Stimulated activated CD4-positive, alpha-beta T cell treated with anti-CD3 and anti-CD28 coated beads, Interleukin-2, amount 100 ng/mL, for 24 hours (primary cell): ENCODE data around the gene CABP4.
"Not testable (repeated sequence)": the region's sequence is repeated elsewhere in the genome, so short reads cannot be mapped to it uniquely, and the experiment has no call there.

Experiments used
- DNase-seq, 2 donors: peaks; one replicate each; pipeline ENCODE4 v3.0.0-alpha.2; 2020

Gene CABP4

DNA sequence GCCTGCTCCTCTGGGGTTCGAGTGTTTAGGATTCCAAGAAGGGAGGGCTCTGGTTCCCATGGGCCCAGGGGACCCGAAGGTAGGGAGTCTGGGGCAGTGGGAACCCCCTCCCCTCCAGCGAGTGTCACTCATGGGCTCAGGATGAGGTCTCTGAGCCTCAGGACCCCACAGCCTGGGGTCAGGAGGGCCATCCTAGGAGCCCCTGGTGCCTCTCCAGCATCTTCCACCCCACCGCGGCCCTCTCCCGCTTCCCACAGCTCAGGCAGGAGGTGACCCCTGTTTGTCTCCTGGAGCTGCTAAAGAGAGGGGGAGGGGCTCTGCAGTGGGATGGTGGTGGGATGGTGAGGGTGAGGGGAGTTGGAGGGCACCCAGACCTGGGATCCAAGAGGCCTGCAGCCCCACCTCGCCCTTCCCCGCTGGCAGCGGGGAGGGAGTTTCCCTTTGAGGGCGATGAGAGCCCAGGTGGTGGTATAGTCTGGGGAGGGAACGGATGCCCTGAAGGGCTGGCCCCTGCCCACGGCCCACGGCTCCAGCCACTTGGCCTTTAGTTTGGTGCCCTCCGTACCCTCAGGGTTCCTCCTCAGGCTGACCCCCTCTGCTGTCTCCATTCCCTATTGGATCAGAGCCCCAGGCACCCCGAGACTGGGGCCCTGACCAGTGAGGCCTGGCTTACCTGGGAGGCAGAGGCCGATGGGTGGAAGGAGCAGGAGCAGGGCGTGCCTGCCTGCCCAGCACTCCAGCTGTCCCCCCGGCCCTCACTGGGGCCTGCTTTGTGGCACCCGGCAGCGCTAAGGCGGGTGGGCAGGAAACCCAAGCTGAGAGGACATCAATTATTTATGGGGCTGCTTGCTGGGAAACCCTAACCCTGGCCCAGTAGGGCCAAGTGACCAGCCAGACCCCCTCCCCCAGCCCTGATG lies 1.1 kb upstream of the CABP4 start:
- no peak for DNase-seq

GRCh38 chr11:67456068-67456705 lies 1.0 kb downstream of the CABP4 start:
- no peak for DNase-seq

DNA sequence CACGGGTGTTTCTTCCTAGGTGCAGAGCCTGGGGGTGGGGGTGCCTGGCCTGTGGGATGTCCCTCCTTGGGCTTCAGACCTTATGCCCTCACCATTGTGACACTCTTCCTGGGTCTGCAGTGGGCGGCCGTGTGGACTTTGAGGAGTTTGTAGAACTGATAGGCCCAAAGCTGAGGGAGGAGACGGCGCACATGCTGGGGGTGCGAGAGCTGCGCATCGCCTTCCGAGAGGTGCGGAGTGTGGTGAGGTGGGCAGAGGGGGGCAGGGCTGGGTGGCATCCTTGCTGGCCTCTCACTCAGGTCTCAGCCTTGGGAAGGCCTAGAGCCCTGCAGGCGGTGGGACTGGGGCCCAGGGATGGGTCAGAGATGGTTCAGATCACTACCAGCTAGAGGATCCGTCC lies 2.3 kb downstream of the CABP4 start:
- no peak for DNase-seq

DNA sequence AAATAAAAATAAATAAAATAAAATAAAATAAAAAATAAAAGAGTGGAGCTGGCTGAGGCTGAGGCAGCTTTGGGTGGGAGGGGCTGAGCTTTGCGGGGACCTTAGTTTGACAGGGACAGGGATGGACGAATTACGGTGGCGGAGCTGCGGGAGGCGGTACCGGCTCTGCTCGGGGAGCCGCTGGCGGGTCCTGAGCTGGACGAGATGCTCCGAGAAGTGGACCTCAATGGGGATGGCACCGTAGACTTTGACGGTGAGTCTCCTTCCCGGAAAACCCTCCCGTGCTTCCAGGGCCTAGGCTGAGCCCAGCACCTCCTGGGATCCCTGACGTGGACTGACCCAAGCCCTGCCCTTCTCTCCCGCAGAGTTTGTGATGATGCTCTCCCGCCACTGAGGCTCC lies 3.1 kb downstream of the CABP4 start:
- no peak for DNase-seq

DNA sequence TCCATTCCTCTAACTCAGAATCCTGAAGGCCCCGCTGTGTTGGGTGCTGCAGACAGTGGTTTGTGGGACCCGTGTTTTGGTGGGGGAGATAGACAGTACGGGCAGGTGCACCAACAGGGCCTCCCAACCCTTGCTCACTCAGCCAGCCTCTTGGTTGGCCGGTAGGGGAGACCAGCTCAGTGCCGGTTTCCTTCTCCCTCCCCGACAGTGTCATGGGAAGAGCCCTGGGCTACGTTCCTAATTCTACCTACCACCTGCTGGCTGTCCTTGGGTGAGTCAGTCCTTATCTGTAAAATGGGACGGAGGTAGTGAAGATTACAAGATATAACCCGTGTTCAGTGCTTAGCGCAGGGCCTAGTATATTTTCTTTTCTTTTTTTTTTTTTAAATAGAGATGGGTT lies 8.0 kb downstream of the CABP4 start:
- DNase-seq, result no peak

DNA sequence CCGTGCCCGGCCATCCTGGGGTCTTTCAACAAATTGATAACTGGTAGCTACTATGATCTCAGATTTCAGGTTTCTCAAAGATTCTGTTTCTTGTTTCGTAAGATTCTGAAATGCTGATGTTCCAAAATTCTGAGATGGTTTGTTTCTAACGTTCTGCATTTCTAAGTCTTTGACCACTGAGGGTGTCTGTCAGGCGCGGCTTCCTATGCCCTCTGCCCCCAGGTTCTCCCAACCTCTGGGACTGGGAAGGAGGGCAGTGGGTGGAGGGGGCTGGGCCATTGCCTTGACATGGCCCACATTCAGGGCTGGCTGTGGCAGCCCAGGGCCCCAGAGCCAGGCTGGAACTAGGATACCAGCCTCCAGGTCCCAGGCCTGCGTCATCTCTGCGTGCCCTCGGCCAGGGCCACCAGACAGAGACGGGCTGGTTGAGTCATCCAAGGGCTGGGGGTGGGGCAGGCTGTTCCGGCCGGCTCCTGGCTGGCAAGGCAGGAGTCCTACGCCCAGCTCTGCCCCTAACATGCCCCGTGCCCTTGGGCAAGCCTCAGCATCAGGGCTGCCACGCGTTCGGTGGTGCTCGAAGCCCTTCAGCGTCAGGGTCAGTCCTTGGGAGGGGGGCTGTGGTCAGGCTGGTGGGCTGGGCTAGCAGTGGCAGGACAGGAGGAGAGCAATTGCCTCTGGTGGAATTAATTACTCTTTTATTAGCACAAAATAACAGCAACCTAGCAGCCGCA lies 8.7 kb downstream of the CABP4 start:
- DNase-seq, result no peak

GRCh38 chr11:67464411-67465188 lies 9.4 kb downstream of the CABP4 start:
- DNase-seq, result peak; percentile 92 to 93

DNA sequence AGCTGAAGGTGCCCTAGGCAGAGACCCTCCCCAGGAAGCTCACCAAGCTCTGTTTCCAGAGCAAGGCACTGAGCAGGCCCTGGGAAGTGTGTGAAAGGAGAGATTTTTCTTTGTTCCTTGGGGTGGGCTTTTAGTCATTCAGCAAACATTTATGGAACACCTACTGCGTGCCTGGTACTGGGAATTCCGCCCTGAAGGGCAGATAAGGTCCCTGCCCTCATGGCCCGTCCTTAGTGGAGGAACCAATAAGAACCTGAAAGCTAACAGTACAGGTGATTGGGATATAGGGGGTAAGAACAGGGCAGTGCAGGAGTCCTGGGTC lies 10.0 kb downstream of the CABP4 start:
- DNase-seq, result no peak

DNA sequence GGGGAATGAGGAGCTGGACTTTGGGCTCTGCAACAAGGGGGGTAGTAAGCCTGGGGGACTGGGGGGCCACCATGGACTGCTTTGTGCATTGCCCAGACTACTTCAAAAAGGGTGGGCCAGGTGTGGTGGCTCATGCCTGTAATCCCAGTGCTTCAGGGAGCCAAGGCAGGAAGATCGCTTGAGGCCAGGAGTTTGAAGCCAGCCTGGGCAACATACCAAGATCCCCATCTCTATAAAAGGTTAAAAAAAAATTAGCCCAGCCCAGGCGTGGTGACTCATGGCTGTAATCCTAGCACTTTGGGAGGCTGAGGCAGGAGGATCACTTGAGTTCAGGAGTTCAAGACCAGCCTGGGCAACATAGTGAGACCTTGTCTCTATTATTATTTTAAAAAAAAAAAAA lies 10.4 kb downstream of the CABP4 start:
- DNase-seq, result not testable (repeated sequence)

DNA sequence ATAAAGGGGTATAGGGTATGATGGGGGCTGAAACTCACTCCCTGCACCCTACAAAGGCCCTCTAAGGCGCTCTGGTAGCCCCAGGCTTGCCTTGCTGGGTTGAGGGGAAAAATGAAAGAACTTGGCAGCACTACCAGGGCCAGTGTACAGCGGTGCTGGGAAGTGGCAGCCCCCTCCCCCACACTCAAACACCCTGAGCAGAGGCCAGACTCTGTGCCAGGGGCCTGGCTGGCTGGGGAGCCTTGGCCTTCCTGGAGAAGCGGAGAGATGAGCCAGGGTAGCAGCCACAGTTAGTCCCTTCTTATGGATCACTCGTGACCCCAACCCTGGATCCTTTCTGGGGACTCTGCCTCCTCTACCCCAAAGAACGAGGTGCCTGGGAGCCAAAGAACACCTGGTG lies 11.2 kb downstream of the CABP4 start:
- no peak for DNase-seq

GRCh38 chr11:67466962-67467771 lies 12.0 kb downstream of the CABP4 start:
- DNase-seq, result no peak

DNA sequence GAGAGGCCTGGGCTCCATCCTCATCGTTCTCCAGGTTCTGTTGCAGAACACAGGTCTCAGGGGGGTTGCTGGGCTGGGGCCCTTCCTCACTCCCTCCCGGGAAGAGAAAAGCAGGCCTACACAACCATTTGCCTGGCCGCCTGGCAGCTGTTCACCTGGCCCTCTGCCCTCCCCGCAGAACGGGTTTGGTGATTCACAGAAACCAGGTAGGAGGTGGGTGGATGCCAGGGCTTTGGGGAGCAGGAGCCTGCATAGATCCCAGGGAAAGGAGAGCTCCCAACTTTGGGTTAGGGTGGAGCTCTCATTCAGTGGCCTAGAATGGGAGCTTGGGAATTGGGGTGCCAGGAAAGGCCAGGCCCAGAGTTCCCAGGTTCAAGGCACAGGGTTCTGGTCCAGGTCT lies 12.9 kb downstream of the CABP4 start:
- peak in 1 of 2 donors; percentile 49 for DNase-seq

DNA sequence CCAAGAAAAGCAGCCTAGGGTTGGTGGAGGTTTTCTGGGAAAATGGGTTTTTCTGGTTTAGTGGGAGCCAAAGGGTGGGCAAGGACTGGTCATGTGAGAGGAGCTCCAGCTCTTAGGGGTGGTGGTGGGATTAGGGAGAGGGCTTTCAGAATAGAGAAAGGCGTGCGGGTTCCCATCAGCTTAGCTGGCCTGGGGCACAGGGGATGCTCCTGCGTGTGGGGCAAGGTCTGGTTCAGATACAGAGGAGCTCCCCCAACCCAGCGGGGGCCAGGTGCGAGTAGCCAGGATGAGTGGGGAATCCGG lies 13.3 kb downstream of the CABP4 start:
- peak in 1 of 2 donors; percentile 47 for DNase-seq

GRCh38 chr11:67468759-67469507 lies 13.8 kb downstream of the CABP4 start, which contains the start of gene TMEM134:
Gene TMEM134 (minus strand): TSS chr11:67469251. CDS start chr11:67469192, 59 bp downstream.
- DNase-seq, result peak; percentile 91 to 93

DNA sequence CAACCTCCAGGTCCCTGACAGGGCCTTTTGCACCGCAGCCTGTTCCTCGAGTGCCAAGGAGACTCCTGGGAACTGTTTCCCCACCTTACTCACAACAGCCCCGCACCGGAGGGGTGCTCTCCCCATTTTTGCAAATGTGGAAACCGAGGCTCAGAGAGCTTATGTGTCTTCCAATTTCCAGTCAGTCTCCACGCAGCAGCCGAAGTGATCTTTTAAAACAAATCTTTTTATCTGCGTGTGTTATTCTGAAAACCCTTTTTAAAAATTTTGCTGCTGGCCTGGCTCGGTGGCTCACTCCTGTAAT lies 14.3 kb downstream of the CABP4 start:
- DNase-seq, result no peak

GRCh38 chr11:67470337-67471002 lies 15.3 kb downstream of the CABP4 start:
- no peak for DNase-seq

DNA sequence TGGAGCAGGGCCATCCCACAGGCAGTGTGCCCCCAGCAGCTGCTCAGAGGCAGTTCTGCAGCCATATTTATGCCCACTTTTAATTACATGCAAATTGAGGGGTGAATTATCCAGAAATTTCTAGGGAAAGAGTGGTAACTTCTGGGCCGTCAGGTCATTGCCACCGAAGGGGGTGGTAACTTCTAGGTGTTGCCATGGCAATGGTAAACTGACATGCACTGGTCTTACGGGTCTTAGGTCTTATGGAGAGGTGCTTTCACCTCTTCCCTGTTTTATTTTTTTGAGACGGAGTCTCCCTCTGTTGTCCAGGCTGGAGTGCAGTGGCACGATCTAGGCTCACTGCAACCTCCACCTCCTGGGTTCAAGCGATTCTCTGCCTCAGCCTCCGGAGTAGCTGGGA lies 17.7 kb downstream of the CABP4 start:
- DNase-seq, result no peak

GRCh38 chr11:67476692-67477091 lies 21.5 kb downstream of the CABP4 start:
- not testable (repeated sequence) for DNase-seq

DNA sequence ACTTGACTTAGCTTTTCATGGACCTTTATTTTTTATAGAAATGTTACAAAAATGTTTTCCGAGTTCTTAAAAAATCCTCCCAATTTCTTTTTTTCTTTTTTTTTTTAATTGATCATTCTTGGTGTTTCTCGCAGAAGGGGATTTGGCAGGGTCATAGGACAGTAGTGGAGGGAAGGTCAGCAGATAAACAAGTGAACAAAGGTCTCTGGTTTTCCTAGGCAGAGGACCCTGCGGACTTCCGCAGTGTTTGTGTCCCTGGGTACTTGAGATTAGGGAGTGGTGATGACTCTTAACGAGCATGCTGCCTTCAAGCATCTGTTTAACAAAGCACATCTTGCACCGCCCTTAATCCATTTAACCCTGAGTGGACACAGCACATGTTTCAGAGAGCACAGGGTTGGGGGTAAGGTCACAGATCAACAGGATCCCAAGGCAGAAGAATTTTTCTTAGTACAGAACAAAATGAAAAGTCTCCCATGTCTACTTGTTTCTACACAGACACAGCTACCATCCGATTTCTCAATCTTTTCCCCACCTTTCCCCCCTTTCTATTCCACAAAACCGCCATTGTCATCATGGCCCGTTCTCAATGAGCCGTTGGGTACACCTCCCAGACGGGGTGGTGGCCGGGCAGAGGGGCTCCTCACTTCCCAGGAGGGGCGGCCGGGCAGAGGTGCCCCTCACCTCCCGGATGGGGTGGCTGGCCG lies 22.3 kb downstream of the CABP4 start:
- DNase-seq, result not testable (repeated sequence)

GRCh38 chr11:67482275-67482826 lies 27.2 kb downstream of the CABP4 start:
- DNase-seq, result peak in 1 of 2 donors; percentile 12
